ENCODE measurements around the gene ISG15.
"Not testable (repeated sequence)": the region's sequence is repeated elsewhere in the genome, so short reads cannot be mapped to it uniquely, and the experiment has no call there.

ISG15 gene

DNA sequence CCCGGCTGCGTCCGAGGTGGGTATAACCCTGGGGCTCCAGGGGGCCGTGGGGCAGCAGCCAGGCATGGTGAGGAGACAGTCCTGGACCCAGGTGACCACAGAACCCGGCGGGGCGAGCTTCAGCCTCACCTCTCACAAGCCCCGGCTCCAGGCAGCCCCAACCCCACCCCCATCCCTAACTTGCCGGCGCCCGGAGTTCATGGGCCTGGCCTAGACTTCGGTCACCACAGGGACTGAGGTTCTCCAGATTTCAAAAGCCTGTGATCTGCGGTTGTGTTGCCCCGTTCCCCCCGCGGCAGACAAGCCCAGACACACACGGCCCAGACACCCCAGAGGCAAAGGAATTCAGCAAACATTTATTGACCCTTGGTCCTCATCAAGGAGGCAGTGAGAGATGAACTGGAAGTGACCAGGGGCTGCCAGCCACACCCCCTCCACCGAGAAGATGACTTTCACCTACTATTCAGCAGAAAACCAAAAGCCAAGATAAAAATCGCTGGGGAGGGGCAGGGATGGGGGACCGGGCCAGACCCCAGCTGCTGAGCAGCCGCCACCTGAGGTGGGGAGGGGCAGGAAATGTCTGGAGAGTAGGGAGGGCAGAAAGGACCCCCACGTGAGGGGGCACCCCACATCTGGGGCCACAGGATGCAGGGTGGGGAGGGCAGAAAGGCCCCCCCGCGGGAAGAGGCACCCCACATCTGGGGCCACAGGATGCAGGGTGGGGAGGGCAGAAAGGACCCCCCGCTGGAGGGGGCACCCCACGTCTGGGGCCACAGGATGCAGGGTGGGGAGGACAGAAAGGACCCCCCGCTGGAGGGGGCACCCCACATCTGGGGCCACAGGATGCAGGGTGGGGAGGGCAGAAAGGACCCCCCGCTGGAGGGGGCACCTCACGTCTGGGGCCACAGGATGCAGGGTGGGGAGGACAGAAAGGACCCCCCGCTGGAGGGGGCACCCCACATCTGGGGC lies 17.3 kb upstream of the ISG15 start:
- no peak for DNase-seq (ENCODE audit: low read depth)

GRCh38 chr1:996851-997712 lies 16.2 kb upstream of the ISG15 start:
- no peak for DNase-seq (ENCODE audit: low read depth)

DNA sequence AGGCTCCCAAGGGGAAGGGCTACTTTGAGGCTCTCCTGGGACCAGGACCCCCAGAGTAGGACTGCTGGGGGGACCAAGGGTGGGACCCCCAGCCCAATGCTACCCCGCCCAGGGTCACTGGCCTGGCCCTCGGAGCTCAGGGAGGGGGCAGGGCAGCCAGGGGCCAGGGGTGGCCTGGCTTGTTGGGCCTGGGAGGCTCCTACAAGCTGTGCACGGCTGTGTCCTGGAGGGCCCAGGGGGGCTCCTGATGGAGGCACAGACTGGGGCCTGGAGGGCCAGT lies 15.6 kb upstream of the ISG15 start:
- DNase-seq (ENCODE audit: low read depth): no peak

DNA sequence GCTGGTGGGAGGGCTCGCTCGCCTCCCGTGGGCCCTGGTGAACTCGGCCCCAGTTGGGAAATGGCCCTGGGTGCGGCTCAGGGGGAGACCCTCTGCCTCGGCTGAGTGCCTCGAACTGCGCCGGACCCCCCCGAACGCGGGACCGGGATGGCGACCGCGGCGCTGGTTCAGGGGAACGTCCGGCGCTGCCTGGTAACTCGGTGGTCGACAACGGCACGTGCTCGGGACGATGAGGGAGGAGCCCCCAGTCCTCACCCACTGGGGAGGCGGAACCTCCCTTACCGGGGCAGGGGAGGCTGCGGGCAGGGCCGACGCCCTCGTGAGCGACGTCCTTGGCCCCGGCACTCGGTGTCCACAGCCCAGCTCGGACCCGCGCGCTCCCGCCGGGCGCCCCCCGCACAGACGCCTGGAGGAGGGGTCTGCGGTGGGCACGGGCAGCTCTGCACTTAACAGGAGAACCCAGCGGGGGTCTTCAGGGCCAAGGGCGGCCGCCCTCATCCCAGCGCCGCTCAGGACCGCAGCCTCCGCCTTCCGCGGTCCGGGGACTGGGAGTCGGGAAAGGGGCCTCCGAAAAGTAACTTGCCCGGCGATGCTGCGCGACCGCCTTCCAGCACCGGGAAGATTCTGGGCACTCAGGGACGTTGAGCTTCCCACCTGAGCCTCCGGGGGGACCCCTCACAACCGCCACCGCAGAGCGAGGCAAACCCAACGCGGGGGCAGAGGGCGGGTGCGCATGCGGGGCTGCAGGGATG lies 15.1 kb upstream of the ISG15 start:
- no peak for DNase-seq (ENCODE audit: low read depth)

GRCh38 chr1:998745-998994 lies 14.6 kb upstream of the ISG15 start:
- no peak for DNase-seq (ENCODE audit: low read depth)

DNA sequence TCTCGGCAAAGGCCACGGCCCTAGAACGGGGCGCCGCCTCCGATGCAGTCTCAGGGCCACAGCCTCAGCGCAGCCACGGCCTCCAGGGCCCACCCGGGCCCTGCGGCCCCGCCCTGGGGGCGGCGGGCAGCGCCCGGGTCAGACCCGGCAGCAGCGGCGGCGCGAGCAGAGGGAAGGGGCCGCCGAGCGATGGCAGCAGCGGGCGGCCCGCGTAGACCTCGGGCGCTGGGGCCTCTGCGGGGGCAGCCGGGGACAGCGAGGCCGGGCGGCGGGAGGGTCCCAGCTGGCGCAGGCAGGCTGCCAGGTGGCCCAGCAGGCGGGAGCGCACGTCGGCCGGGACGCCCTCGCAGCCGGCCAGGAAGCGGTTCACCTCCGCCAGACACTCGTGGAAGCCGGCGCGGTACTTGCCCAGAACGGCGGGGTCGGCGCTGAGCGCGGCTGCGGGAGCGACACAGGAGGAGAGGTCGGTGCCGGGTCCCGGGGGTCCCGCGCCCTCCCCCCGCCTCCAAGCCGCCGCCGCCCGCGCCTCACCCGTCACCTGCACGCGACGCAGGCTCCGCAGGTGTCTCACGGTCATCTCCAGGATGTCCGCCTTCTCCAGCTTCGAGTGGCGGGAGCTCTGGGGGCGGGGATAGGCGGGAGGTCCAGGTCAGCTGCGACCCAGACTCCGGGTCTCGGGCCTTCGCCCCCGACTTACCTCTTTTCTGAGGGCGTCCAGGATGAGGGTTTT lies 14.1 kb upstream of the ISG15 start:
- DNase-seq (ENCODE audit: low read depth): peak; percentile 51

GRCh38 chr1:999725-1000356 lies 13.5 kb upstream of the ISG15 start, which contains the start of gene HES4:
TSS of gene HES4 (minus strand) at chr1:1000097. CDS start at chr1:999973, 124 bp downstream.
- peak; percentile 93 for DNase-seq (ENCODE audit: low read depth)

GRCh38 chr1:1000357-1001056 lies 12.8 kb upstream of the ISG15 start:
- peak; percentile 83 for DNase-seq (ENCODE audit: low read depth)

- DNase-seq (ENCODE audit: low read depth): no peak
Measured at GRCh38 chr1:1001057-1001783, 12.1 kb upstream of the ISG15 start.

- no peak for DNase-seq (ENCODE audit: low read depth)
Measured at GRCh38 chr1:1003618-1004419, 9.5 kb upstream of the ISG15 start.

DNA sequence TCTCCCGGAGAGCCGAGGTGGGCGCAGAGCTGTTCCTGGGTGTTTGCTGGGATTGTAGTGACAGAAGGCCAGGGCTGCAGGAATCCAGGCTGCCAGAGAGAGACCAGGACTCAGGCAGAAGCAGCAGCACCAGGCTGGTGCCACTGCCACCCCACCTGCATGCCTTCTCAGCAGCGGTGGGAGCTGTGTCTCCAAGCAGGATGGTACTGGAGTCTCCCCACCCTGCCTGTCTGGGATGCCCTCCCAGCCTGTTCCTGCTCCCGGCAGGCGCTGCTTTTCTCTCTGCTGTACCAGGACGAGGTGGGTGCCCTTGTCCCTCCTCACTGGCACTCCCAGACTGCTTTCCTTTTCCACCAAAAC lies 8.9 kb upstream of the ISG15 start:
- no peak for DNase-seq (ENCODE audit: low read depth)

DNA sequence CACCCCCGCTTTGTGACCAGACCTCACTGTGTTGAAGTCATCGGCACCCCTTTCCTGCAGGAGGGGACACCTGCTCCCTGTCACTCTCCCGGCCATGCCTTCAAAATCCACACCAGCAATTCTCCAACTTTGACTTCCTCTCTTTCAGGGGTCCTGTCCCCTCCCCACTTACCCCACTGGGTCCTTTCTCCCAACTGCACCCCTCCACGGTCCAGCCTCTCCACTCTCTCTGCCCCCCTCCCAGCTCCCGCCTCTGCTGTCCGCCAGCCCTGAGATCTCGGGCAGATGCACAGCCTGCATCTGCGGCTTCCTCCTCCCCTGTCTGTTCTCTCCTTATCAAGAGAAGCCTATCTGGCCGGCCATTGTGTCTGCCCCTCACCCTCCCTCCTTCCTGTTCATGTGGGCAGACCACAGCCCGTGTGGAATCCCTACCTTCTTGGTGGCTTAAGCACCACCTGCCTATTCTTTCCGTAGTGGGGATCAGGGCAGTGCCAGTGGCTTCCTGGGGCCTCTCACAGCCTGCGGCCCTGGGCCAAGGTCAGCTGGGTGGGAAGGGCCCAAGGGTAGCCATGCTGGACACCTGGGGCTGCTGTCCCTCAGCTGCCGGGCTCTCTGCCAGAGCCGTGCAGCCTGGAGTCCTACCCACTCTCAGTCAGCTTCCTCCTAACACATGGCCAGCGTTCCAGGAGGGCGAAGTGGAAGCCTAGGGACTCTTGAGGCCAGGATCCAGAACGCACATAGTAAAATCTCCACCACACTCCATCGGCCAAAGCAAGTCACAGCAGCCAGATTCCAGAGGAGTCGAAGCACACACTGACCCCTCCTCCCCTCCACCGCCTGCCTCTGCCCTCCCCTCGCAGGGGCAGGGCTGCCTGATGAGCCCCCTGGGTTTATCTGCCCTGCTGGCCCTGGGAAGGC lies 8.3 kb upstream of the ISG15 start:
- peak; percentile 44 for DNase-seq (ENCODE audit: low read depth)

DNA sequence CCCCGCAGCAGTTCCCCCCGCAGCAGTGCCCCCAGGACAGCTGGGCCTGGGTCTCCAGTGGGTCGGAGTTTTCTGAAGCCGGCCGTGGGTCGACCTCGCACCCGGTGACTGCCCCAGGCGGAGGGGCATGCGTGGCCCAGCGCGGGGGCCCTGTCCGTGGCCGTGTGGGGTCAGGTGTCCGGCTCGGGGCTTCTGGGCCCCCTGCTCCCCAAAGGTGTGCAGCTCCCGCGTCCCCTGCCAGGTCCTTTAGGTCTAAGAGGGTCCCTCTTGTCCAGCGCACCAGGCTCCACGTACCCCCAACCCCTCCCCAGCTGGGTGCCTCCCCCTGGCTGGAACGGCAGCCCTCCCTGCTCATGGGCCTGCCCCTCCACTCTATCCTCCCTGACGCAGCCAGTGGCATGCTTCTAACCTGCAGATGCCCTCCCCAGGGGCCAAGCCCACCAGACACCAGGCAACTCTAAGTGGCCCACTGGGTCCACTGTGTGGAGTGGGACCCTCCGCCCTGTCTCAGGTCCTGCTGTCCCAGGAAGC lies 7.5 kb upstream of the ISG15 start:
- no peak for DNase-seq (ENCODE audit: low read depth)

DNA sequence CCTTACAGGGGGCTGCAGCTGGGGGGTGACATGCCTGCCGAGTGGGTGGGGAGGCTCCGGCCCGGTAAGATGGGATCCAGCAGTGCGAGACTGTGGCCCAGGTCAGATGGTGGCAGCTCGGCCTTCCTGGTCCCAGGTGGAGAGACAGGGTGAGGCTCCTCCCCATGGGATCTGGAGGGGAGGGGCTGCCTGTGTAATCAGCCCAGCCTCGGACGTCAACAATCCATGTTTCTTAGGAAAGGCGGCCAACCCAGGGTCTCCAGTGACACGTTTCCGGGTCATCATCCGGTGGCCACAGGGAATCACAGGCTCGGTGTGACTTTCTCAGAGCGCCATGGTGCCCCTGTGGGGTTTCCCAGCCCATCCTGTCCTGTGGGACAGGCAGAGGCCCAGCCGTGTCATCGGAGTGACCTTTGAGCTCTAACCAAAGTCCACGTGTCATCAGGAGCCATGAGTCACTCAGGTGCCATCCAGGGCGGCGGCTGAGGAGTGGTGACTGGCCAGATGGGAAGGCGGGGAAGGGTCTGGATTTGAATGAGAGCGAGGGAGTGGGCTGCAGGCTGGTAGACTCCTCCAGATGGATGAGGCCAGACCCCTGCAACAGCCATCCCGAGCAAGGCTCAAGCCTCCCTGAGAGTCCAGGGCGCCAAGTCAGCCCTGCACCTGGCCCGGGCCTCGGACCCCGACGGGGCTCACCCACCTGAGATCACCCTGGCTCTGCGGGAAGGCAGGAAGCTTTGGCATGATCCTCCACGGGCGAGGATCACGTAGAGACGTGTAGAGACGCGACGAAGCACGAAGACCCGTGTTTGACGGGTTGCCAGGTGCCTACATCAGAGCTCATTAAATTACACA lies 6.8 kb upstream of the ISG15 start:
- no peak for DNase-seq (ENCODE audit: low read depth)

DNA sequence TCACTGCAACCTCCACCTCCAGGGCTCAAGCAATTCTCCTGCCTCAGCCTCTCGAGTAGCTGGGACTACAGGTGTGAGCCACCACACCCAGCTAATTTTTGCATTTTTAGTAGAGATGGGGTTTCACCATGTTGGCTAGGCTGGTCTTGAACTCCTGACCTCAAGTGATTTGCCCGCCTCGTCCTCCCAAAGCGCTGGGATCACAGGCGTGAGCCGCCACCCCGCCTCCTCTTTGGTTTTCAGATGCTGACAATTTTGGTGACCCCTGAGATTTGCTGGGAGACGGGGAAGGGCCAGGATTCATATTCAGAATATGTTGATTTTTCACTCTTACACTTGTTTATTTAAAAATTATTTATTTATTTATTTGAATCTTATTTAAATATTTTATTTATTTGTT lies 3.2 kb upstream of the ISG15 start:
- DNase-seq (ENCODE audit: low read depth): not testable (repeated sequence)

DNA sequence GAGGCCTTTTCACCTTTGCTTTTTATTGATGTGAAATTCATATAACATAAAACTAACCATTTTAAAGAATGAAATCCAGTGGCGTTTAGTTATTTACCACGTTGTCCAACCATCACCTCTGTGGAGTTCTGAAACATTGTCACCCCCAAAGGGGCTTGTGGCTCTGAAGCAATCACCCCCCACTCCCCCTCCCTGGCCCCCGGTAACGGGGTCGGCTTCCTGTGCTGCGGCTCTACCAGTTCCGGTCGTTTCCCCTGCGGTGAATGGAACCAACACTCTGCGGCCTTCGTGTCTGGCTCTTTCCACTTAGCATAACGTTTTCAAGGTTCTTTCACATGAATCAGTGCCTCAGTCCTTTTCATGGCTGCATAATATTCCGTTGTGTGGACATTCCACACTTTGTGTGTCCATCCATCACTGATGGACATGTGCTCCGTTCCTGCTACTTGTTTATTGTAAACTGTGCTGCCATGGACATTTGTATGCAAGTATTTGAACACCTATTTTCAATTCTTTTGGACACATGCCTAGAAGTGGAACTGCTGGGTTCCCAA lies 1.8 kb upstream of the ISG15 start:
- no peak for DNase-seq (ENCODE audit: low read depth)

GRCh38 chr1:1012736-1013104 lies 577 bp upstream of the ISG15 start:
- DNase-seq (ENCODE audit: low read depth): not testable (repeated sequence)
